Nephron progenitor cell (in vitro differentiated cells): ENCODE results near the gene SIL1.

Experiments
- DNase-seq: peaks from one replicate; pipeline ENCODE4 v3.0.0; 2021
- H3K27ac Mint-ChIP-seq: 2 replicates; pipeline ENCODE4 v1.8.0; 2021; ENCODE audit warnings: mild to moderate bottlenecking, moderate library complexity, mixed read lengths
- H3K27me3 Mint-ChIP-seq: 2 replicates; pipeline ENCODE4 v1.8.0; 2021; ENCODE audit warnings: mild to moderate bottlenecking, low read depth, mixed read lengths; ENCODE audit not compliant: poor library complexity
- H3K36me3 Mint-ChIP-seq: 2 replicates; pipeline ENCODE4 v1.8.0; 2021; ENCODE audit warnings: low read depth, mixed read lengths
- H3K4me1 Mint-ChIP-seq: 2 replicates; pipeline ENCODE4 v1.8.0; 2021; ENCODE audit warnings: mixed read lengths
- H3K4me3 Mint-ChIP-seq: 2 replicates; pipeline ENCODE4 v1.8.0; 2021; ENCODE audit warnings: mild to moderate bottlenecking, moderate library complexity, mixed read lengths
- H3K9me3 Mint-ChIP-seq: 2 replicates; pipeline ENCODE4 v1.8.0; 2021; ENCODE audit warnings: mild to moderate bottlenecking, moderate library complexity, mixed read lengths
- TF ChIP-seq, protein P1 (sequence below): fragments of 200-600 bp; sonication (generic); IDR thresholded peaks from 2 replicates; pipeline ENCODE4 v1.5.0; 2021; ENCODE audit warnings: antibody characterized with exemption

The SIL1 gene

DNA sequence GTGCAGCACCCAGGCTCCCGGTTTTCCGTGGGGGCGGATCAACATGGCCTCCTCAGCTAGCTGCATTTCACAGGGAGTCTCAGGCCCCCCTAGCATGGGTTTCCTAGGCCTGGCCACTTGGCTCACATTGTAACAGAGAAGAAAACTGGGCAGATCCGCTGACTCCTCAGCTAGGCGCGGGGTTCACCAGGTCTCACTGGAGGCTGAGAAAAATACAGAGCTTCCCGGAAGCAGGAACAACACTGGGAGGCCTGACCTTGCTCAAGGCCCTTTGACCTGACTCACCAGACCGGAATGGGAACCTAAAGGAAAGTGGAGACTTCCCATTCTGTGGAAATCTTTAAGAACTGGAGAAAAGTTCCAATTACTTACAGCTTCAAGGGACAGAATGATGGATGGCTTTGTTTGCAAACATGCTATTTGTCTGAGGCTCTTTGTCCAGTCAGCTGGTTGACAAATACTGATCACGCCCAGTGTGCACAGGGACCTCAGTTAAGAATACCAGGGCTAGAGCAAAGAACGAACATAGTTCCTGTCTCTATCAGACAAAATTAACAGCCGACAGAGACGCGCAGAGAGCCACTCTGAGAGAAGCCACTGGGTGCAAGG lies 234.3 kb downstream of the SIL1 start:
- H3K36me3 Mint-ChIP-seq: no peaks in the 10 kb centered on the region
- peak overlapping the region; percentile 99 for H3K27ac Mint-ChIP-seq
- H3K4me1 Mint-ChIP-seq: peaks cover 96% of the 10 kb centered on the region
- no peaks in the 10 kb centered on the region for H3K9me3 Mint-ChIP-seq
- DNase-seq: peak; percentile 47
- TF ChIP-seq, protein P1, sequence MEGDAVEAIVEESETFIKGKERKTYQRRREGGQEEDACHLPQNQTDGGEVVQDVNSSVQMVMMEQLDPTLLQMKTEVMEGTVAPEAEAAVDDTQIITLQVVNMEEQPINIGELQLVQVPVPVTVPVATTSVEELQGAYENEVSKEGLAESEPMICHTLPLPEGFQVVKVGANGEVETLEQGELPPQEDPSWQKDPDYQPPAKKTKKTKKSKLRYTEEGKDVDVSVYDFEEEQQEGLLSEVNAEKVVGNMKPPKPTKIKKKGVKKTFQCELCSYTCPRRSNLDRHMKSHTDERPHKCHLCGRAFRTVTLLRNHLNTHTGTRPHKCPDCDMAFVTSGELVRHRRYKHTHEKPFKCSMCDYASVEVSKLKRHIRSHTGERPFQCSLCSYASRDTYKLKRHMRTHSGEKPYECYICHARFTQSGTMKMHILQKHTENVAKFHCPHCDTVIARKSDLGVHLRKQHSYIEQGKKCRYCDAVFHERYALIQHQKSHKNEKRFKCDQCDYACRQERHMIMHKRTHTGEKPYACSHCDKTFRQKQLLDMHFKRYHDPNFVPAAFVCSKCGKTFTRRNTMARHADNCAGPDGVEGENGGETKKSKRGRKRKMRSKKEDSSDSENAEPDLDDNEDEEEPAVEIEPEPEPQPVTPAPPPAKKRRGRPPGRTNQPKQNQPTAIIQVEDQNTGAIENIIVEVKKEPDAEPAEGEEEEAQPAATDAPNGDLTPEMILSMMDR: no peak
- H3K4me3 Mint-ChIP-seq: peak overlapping the region; percentile 69
- H3K27me3 Mint-ChIP-seq: peaks cover 9% of the 10 kb centered on the region

DNA sequence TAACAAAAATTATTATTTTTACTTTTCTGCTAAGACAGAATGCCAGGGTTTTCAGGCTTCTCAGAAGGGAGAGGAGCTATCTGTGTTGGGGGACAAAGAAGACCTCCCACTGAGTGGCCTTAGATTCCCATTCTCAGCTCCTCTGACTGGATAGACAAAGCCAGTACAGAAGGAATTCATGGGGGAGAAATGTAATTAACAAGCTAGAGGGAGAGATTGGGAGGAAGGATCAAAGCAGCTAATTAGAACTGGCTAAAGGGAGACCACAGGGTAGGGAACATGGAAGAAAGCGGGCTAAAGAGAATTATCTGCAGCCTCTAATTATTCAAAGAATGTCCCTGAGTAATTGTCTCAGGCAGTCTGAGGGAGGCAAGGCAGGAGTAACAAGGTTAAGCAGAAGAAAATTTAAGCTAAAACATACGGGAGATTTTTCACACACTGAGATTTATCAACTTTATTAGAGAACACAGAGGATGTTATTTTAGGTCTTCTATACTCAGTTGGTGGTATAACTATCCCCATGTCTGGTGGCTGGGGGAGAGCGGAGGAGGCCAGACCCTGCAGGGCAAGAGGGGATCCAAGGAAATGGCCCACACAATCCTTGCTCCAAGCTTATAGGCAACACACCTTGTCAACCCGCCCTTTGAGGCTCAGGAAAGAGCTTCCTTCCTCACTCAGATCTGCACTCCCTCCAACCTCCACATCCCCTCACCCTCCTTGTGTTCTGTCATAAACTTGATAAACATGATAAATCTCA lies 235.4 kb downstream of the SIL1 start:
- peak overlapping the region; percentile 99 for H3K27ac Mint-ChIP-seq
- DNase-seq: no peak
- peaks cover 85% of the 10 kb centered on the region for H3K4me1 Mint-ChIP-seq

DNA sequence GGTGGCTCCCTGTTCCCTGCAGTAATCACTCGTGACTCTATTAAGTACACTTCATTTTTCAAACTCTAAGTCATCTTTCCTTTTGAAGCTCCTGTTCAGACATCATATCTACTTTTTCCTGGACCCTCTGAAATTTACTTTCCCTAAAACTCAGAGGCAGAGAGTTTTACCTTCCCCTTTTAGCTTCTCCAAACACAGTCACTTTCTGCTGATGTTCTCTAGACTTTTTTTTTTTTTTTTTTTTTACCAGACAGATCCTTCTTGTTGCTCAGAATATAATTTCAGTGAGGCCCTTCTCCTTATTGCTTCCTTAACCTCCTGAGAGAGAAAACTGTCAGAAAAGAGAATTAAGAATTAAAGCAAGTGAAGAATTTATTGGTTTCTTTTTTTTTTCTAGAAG lies 236.4 kb downstream of the SIL1 start:
- H3K9me3 Mint-ChIP-seq: no peaks in the 10 kb centered on the region
- H3K4me1 Mint-ChIP-seq: peaks cover 79% of the 10 kb centered on the region
- TF ChIP-seq, protein P1: no peak
- no peak for DNase-seq
- H3K27ac Mint-ChIP-seq: no peak overlapping the region
- no peaks in the 10 kb centered on the region for H3K36me3 Mint-ChIP-seq
- H3K27me3 Mint-ChIP-seq: peaks cover 9% of the 10 kb centered on the region
- no peak overlapping the region for H3K4me3 Mint-ChIP-seq

More for the DNA sequence above, 235.4 kb downstream of the SIL1 start:
- no peaks in the 10 kb centered on the region for H3K9me3 Mint-ChIP-seq
- H3K36me3 Mint-ChIP-seq: no peaks in the 10 kb centered on the region
- TF ChIP-seq, protein P1: no peak
- H3K27me3 Mint-ChIP-seq: peaks cover 9% of the 10 kb centered on the region
- H3K4me3 Mint-ChIP-seq: peak overlapping the region; percentile 69

DNA sequence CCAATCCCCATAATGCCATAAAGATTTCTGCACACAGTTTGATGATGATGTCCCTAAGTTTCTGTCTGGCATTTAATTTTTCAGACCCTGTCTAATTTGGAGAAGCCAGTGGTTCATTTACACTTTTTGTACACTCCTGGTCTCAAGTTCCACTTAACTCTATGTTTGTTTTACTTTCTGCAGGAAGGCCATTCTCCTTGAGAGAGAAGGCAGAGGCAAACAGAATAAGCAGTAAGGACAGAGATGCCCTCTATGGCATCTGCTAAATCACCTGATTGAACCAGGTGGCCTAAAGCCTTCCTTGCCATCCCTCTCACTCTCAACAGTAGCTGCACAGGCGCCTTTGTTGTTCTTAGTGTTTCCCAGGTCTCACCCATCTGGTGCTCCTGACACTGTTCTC lies 236.9 kb downstream of the SIL1 start:
- H3K4me3 Mint-ChIP-seq: no peak overlapping the region
- no peak overlapping the region for H3K27ac Mint-ChIP-seq
- TF ChIP-seq, protein P1: no peak
- no peak for DNase-seq
- peaks cover 79% of the 10 kb centered on the region for H3K4me1 Mint-ChIP-seq
- peaks cover 9% of the 10 kb centered on the region for H3K27me3 Mint-ChIP-seq
- no peaks in the 10 kb centered on the region for H3K9me3 Mint-ChIP-seq
- no peaks in the 10 kb centered on the region for H3K36me3 Mint-ChIP-seq

DNA sequence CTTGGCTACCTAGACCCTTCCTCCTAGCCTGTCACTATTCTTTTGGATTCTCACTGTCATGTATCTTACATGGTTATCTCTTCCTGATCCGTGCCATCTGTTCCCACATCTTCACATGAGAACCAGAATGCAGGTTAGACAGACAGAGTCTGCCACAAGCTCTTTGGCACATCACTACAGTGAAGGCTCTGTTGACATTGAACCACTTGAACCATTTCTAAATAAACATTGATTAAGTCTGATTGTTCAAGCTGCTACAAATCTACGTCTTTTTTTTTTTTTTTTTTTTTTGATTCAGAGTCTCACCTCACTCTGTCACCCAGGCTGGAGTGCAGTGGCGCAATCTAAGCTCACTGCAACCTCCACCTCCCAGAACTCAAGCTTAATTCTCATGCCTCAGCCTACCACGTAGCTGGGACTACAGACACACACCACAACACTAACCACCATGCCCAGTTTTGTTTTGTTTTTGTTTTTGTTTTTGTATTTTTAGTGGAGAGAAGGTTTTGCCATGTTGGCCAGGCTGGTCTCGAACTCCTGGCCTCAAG lies 237.9 kb downstream of the SIL1 start:
- Mint-ChIP-seq H3K4me3 (no peak overlapping the region), H3K4me1 (peaks cover 79% of the 10 kb centered on the region)
- TF ChIP-seq, protein P1: no peak

More for the DNA sequence above, 237.9 kb downstream of the SIL1 start:
- Mint-ChIP-seq H3K9me3 (no peaks in the 10 kb centered on the region), H3K27ac (no peak overlapping the region), H3K27me3 (peaks cover 9% of the 10 kb centered on the region), H3K36me3 (no peaks in the 10 kb centered on the region)
- DNase-seq: no peak
